Kasumi-1 (cell line): ENCODE measurements around the gene DIO3.
"Not testable (repeated sequence)": the region's sequence is repeated elsewhere in the genome, so short reads cannot be mapped to it uniquely, and the experiment has no call there.

Experiments
- DNase-seq, 2 experiments: peaks; one replicate each; lab custom pipeline; 2025; lab: John Stamatoyannopoulos, UW

DIO3 gene

GRCh38 chr14:101559250-101559623 lies 2.1 kb upstream of the DIO3 start:
- no peak for DNase-seq

GRCh38 chr14:101559624-101560533 lies 1.4 kb upstream of the DIO3 start:
- no peak for DNase-seq

- no peak for DNase-seq
These were observed 671 bp upstream of the DIO3 start for GRCh38 chr14:101560534-101561113.

- DNase-seq, result no peak
These were observed 699 bp downstream of the DIO3 start for GRCh38 chr14:101561897-101562490.

GRCh38 chr14:101562659-101563351 lies 1.5 kb downstream of the DIO3 start:
- DNase-seq, result no peak

GRCh38 chr14:101563352-101563653 lies 2.0 kb downstream of the DIO3 start:
- no peak for DNase-seq

GRCh38 chr14:101563654-101564443 lies 2.6 kb downstream of the DIO3 start:
- no peak for DNase-seq

- DNase-seq, result no peak
These were observed 3.1 kb downstream of the DIO3 start for GRCh38 chr14:101564444-101564776.

GRCh38 chr14:101564819-101565698 lies 3.8 kb downstream of the DIO3 start:
- no peak for DNase-seq

GRCh38 chr14:101567252-101567651 lies 6.0 kb downstream of the DIO3 start:
- no peak for DNase-seq

- DNase-seq, result no peak
These were observed 9.7 kb downstream of the DIO3 start for GRCh38 chr14:101571004-101571403.

- not testable (repeated sequence) for DNase-seq
These were observed 11.2 kb downstream of the DIO3 start for GRCh38 chr14:101572526-101572925.

- DNase-seq, result no peak
These were observed 12.0 kb downstream of the DIO3 start for GRCh38 chr14:101573289-101573688.

GRCh38 chr14:101575581-101575980 lies 14.3 kb downstream of the DIO3 start:
- no peak for DNase-seq

GRCh38 chr14:101577221-101577909 lies 16.1 kb downstream of the DIO3 start:
- DNase-seq, result no peak

- no peak for DNase-seq
These were observed 17.2 kb downstream of the DIO3 start for GRCh38 chr14:101578489-101578888.

- DNase-seq, result no peak
These were observed 18.2 kb downstream of the DIO3 start for GRCh38 chr14:101579372-101580080.

- no peak for DNase-seq
These were observed 20.5 kb downstream of the DIO3 start for GRCh38 chr14:101581806-101582205.

- no peak for DNase-seq
These were observed 21.0 kb downstream of the DIO3 start for GRCh38 chr14:101582294-101582693.
